AG09319 (cell line): Measurements from ENCODE around the gene NRBF2.
A peak's percentile ranks its signal among the peaks of the same experiment; 100 is the strongest.
"Not testable (repeated sequence)": the region's sequence is repeated elsewhere in the genome, so short reads cannot be mapped to it uniquely, and the experiment has no call there.

ENCODE experiments used
- DNase-seq: peaks from one replicate; pipeline ENCODE4 v3.0.0-alpha.2; 2010; ENCODE audit warnings: low read depth; ENCODE audit errors: extremely low read depth
- TF ChIP-seq, protein P1 (sequence below): IDR thresholded peaks from 2 replicates; pipeline ENCODE4 v1.5.1; 2011; ENCODE audit warnings: low read depth, mild to moderate bottlenecking, inconsistent platforms, low read length, moderate library complexity

NRBF2 gene

DNA sequence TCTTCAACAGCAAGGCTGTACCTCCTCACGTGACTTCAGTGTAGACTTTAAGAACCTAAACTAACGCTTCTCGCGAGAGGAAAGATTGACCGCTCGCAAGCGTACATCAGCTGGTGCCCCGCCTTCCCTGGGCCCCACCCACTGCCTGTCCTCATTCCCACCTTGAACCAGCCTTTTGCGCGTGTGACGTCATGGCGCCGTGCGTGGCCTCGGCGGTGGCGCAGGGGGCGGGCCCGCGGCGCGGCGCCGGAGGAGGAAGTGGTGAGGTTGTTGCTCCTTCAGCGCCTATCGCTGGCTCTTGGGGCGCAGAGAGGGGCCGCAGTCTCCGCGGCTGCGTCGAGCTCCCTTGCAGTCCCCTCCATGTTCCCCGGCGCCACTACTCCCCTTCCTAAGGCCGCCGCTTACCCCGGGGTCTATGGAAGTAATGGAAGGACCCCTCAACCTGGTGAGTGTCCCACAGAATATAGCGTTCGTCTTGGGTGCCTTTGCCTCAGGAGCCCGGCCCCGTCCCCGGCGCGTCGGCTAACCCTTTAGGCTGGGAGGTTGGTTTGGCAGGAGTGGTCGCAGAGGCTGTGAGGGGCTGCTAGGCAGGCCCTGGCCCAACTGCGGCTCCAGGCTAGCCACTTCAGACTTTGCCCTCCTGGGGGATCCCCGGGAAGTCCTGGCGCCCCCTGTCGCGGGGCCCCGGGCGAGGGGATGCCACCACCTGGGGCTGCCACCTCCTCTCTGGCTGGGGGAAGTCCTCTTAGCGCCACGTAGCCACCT is at the start of gene NRBF2:
NRBF2 (plus strand) TSS at position 273 of the 765 bp plus-strand sequence; CDS start at position 416, 143 bp downstream.
- TF ChIP-seq, protein P1, sequence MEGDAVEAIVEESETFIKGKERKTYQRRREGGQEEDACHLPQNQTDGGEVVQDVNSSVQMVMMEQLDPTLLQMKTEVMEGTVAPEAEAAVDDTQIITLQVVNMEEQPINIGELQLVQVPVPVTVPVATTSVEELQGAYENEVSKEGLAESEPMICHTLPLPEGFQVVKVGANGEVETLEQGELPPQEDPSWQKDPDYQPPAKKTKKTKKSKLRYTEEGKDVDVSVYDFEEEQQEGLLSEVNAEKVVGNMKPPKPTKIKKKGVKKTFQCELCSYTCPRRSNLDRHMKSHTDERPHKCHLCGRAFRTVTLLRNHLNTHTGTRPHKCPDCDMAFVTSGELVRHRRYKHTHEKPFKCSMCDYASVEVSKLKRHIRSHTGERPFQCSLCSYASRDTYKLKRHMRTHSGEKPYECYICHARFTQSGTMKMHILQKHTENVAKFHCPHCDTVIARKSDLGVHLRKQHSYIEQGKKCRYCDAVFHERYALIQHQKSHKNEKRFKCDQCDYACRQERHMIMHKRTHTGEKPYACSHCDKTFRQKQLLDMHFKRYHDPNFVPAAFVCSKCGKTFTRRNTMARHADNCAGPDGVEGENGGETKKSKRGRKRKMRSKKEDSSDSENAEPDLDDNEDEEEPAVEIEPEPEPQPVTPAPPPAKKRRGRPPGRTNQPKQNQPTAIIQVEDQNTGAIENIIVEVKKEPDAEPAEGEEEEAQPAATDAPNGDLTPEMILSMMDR: peak; percentile 45
- DNase-seq: peak; percentile 95

DNA sequence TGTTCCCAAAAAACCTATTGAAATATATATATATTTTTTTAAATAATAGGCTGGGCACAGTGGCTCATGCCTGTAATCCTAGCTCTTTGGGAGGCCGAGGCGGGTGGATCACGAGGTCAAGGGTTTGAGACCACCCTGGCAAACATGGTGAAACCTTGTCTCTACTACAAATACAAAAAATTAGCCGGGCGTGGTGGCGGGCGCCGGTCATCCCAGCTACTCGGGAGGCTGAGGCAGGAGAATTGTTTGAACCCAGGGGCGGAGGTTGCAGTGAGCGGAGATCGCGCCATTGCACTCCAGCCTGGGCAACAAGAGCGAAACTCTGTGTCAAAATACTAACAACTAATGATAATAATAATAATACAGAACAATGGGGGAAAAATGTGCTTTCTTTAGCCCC is 49.7 kb upstream of the NRBF2 start:
- not testable (repeated sequence) for DNase-seq

DNA sequence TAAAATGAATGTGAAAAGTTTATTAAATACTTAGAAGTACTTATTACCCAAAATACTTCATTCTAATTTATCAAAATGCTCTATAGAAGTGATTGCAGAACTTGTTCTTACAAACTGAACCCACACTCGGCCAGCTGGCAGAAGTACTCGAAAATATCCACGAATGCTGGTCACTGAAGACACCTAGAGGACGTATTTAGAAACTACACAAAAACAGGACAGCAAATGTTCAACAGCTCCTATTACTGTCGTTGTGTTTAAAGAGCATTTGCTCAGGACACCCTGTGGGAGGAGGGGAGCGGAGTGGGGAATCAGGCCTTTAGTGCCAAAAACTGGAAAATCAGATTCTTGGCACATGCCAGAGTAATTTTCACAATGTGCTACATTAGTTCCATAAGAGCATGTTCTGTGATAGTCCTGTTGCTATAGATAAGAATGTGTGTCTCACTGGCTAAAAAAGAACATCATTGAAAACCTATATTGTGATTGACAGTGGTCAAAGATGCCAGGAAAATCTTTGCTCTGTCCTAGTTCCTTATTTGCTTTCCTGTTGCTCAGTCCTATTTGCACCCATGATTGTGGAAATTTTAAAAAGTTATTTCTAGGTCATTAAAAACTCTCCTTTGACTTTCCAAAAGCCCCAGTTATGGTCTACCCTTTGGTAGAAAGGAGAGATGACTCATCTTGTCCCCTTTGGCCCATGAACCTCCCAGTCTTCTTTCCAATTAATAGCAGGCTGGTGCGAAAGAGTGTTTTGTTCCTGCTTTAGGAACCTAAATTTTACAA is 49.0 kb upstream of the NRBF2 start:
- peak; percentile 56 for DNase-seq
- TF ChIP-seq, protein P1: peak; percentile 58

DNA sequence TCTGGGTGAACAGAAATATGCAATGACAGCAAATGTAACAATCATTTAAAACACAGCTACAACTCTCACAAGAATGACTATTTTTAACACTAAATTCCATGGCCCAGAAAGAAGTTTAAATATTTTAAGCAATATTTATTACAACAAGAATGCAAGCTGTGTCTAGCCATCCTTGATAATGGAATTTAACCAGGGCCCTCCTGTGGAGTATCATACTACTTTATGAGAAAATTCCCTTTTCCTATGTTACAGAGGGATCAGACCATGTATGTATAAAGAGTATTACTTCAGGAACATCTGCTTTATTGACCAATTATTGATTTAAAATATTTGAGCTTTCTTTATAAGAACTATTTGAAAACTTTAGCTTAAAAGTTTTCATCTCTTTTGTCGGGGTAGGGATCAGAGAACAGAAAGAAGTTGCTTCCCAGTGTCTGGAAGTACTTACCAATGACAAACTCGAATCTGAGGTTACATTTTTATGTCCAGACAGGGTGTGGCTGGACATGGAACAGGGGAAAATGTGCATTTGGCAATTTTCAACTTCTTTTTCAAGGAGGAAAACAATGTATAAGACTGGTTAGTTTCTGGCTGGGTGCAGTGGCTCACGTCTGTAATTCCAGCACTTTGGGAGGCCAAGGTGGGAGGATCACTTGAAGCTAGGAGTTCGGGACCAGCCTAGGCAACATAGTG is 48.3 kb upstream of the NRBF2 start:
- no peak for DNase-seq
- TF ChIP-seq, protein P1: no peak

DNA sequence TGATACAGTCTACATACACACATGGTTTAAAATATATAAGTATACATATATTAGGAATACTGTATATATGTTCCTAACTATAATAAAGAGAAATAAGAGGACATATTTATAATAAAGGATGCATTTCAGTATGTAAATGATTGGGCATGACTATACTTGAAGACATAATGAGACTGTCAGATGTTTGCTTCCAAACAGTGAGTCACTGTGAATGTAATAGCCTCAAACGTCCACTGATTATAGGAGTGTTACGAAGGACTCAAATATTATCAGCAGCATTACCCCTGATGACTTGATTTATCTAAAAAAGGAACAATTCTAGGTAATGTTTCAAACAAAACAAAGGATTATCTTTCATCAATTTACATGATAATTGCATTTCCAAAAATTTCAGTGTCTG is 39.9 kb upstream of the NRBF2 start:
- TF ChIP-seq, protein P1: no peak
- no peak for DNase-seq

DNA sequence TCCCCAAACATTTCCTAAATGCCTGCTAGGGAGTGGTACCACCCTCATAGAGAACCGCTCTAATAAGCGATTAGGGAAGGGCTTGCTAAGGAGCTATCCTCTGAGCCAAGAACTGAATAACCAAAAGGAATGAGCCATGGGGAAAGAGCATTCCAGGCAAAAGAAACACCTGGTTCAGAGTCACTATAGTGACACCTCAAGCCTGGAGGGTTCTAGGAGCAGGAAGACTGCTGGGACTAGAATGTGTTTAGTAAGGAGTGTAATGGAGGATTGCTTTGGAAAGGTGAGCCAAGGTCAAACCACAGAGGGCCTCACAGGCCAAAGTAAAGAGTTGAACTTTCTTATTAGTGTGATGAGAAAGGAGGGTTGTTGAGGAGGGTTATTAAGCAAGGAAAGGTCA is 38.7 kb upstream of the NRBF2 start:
- TF ChIP-seq, protein P1: no peak
- DNase-seq: no peak

DNA sequence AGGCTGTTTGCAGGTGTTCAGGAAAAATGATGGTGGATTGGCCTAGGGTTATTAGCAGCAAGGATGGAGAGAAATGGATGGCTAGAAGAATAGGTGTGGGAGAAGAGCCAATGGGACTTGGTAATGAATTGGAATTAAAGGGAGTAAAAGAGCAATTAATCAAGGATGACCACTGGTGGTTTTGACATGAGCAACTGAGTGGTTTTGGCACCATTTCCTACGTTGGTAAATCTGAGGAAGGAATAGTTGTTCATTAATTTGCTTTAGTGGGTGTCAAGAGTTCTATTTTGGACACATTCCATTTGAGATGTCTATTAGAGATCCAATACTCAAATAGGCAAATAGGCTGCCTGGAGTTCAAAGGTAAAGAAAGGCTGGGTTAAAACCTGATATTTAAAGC is 38.2 kb upstream of the NRBF2 start:
- no peak for DNase-seq
- TF ChIP-seq, protein P1: no peak
